ENCODE results near the gene SVEP1. TPM values are rescaled to one million over a fixed set of nuclear protein-coding genes. Genes with fewer than 3 reads are reported as not detected.

SVEP1 gene
- total RNA-seq, 4 donors from 2014 or later = 6.1 to 40.1 (median 17.3) TPM

DNA sequence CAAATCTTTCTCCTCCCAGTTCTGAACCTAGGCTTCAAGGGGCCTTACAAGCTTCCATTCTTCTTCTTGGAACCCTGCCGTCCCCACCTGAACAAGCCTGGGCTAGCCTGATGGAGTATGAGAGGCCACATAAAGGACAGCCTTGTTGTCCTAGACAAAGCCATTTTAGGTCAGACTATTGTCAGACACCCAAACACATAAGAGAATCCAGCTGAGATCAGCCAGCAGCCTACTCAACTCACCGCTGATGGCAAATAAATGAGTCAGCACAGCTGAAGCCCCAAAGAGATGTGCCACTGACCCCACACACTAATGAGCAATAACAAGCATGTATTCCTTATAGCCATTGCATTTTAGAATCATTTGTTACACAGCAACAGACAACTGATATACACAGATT, 33.8 kb downstream of the SVEP1 start:
- TF ChIP-seq POLR2A (IDR thresholded peaks at IDR 0.05) = no peak
- TF ChIP-seq, protein P1, sequence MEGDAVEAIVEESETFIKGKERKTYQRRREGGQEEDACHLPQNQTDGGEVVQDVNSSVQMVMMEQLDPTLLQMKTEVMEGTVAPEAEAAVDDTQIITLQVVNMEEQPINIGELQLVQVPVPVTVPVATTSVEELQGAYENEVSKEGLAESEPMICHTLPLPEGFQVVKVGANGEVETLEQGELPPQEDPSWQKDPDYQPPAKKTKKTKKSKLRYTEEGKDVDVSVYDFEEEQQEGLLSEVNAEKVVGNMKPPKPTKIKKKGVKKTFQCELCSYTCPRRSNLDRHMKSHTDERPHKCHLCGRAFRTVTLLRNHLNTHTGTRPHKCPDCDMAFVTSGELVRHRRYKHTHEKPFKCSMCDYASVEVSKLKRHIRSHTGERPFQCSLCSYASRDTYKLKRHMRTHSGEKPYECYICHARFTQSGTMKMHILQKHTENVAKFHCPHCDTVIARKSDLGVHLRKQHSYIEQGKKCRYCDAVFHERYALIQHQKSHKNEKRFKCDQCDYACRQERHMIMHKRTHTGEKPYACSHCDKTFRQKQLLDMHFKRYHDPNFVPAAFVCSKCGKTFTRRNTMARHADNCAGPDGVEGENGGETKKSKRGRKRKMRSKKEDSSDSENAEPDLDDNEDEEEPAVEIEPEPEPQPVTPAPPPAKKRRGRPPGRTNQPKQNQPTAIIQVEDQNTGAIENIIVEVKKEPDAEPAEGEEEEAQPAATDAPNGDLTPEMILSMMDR (IDR thresholded peaks at IDR 0.05) = no peak

DNA sequence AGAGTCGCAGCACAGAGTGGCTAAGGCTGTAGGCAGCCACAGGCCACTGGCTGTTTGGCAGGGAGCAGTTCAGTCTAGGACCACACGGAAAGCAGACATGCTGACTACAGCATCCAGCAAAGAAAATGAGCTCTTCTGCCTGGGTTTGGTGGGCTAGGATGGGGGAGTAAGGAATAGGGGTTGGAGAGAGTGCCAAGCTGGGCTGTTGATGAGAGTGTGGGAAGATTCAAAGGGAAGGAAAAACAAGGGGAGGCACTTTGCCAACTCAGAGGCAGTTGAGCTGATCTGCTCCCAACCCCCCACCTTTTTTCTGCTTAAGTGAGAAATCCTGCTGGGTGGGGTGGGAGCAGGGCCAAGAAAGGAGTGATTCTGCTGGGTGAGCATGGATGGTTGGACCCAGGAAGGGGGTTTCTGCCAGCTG, 35.9 kb downstream of the SVEP1 start:
- no peak overlapping the region for H3K27ac ChIP-seq
- DNase-seq = no peak
- TF ChIP-seq POLR2A (IDR thresholded peaks at IDR 0.05) = no peak
- TF ChIP-seq, protein P1 (IDR thresholded peaks at IDR 0.05) = no peak

More for the DNA sequence above, 33.8 kb downstream of the SVEP1 start:
- Histone ChIP-seq H3K27me3 (no peaks in the 10 kb centered on the region), H3K36me3 (no peaks in the 10 kb centered on the region), H3K4me1 (no peaks in the 10 kb centered on the region), H3K27ac (no peak overlapping the region), H3K4me3 (no peak overlapping the region), H3K9me3 (no peaks in the 10 kb centered on the region)
- DNase-seq = no peak

DNA sequence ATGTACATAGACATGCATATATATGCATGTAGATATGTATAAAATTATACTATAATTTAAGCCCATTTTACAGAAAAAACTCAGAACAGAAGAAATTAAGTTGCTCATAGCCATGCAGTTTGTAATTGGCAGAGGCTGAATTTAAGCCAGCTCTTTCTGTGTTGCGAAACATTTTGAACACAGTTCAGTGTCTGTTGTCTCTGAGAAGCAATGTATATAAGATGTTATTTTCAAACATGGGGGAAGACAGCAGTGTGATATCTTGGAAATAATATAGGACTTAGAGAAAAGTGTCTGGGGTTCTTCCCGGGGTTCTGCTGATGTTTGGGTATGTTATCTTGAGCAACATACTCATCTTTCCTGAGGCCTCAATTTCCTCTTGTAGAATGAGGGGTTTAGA, 37.6 kb downstream of the SVEP1 start:
- no peaks in the 10 kb centered on the region for H3K27me3 ChIP-seq
- TF ChIP-seq, protein P1 (IDR thresholded peaks at IDR 0.05) = no peak
- no peak for TF ChIP-seq POLR2A (IDR thresholded peaks at IDR 0.05)
- H3K9me3 ChIP-seq = no peaks in the 10 kb centered on the region
- H3K27ac ChIP-seq = no peak overlapping the region
- no peaks in the 10 kb centered on the region for H3K4me1 ChIP-seq
- H3K4me3 ChIP-seq = no peak overlapping the region
- DNase-seq = no peak
- H3K36me3 ChIP-seq = no peaks in the 10 kb centered on the region

More for the DNA sequence above, 35.9 kb downstream of the SVEP1 start:
- Histone ChIP-seq H3K36me3 (no peaks in the 10 kb centered on the region), H3K9me3 (no peaks in the 10 kb centered on the region), H3K4me1 (no peaks in the 10 kb centered on the region), H3K4me3 (no peak overlapping the region), H3K27me3 (no peaks in the 10 kb centered on the region)

DNA sequence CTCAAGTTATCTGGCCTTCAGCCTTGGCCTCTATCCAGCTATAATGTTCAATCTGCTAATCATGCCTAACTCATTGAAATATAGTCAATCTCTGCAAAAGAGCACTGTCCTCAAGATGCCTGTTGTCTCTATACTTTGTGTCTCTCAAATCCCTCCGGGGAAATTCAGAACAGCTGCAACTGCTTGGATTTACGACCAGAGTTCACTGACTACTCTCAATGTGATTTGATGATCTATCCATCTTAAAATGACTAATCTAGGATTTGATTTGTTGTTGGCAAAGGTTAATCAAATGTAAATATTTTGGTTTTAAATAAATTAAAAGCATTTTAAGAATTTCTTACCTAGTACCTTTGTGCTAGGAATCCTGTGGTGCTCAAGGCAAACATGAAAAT, 40.9 kb downstream of the SVEP1 start:
- no peak for DNase-seq
- no peak overlapping the region for H3K27ac ChIP-seq
- TF ChIP-seq, protein P1 (IDR thresholded peaks at IDR 0.05) = no peak
- TF ChIP-seq POLR2A (IDR thresholded peaks at IDR 0.05) = no peak

DNA sequence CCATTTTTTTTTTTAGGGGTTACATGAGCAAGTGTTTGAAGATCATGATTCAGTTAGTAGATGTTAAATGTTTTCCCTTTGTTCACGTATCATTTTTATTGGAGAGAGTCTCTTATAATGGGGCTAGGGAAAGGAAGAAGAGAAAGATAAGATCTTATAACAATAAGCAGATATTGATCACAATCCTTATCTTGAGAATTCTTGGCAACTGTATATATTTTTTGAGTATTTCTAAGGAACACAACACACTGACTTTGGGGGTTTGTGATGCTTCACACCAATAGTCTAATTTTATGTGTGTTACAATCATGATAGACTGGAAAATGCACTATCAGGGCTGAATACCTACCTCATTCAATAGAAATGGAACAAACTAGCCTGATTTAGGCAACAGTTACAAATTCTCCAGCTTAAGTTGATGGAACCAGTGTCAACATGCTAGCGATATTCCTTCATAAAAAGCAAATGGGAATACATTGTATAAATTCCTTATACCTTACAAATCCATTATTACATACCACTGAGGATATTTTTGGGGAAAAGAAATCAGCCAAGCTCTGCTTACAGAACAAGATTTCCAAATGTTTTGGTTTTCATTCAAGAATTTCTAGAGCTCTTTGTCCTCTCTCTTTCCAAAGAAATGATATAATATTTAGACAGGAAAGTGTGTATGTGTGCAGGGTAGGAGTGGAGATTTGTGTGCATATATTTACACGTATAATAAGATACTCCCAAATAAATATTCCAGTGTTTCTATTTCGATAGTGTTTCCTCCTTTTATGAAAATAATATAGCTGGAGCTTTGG, 41.5 kb downstream of the SVEP1 start:
- Histone ChIP-seq H3K9me3 (no peaks in the 10 kb centered on the region), H3K36me3 (no peaks in the 10 kb centered on the region), H3K27ac (no peak overlapping the region), H3K4me3 (no peak overlapping the region), H3K4me1 (no peaks in the 10 kb centered on the region), H3K27me3 (no peaks in the 10 kb centered on the region)
- TF ChIP-seq POLR2A (IDR thresholded peaks at IDR 0.05) = no peak
- TF ChIP-seq, protein P1 (IDR thresholded peaks at IDR 0.05) = no peak
- DNase-seq = no peak

More for the DNA sequence above, 40.9 kb downstream of the SVEP1 start:
- Histone ChIP-seq H3K9me3 (no peaks in the 10 kb centered on the region), H3K4me1 (no peaks in the 10 kb centered on the region), H3K36me3 (no peaks in the 10 kb centered on the region), H3K4me3 (no peak overlapping the region), H3K27me3 (no peaks in the 10 kb centered on the region)

Measured in Peyer's patch (tissue), 4 donors.